HCT116 (cell line): ENCODE results near the gene PPP4R2. TPM values are rescaled to one million over a fixed set of nuclear protein-coding genes. Genes with fewer than 3 reads are reported as not detected.

Experiments used
- ATAC-seq: fragments of 200-7000 bp; cut with Tn5 transposase; 2 replicates; pipeline ENCODE4 v1.9.1; 2020; ENCODE audit warnings: mild to moderate bottlenecking, moderate library complexity
- BruUV-seq: library from RNA; stranded (reverse); fragments of 400-500 nt; replicated peaks from 2 replicates; lab custom pipeline; 2021; lab: Mats Ljungman, UMichigan
- CTCF ChIA-PET: fragments of 300-600 bp; sonication (Branson Sonifier 250); formaldehyde crosslinking; loops from one replicate; lab custom pipeline; 2021; ENCODE audit warnings: antibody characterized with exemption; lab: Charles Lee
- POLR2A ChIA-PET: fragments of 300-600, 350-600 bp; sonication (Branson Sonifier 250); formaldehyde crosslinking; loops from one replicate; lab custom pipeline; 2021; ENCODE audit warnings: antibody characterized with exemption; lab: Charles Lee
- RAD21 ChIA-PET, 2 experiments: fragments of 300-600 bp; sonication (Branson Sonifier 250); formaldehyde crosslinking; loops; one replicate each; lab custom pipeline; 2023; ENCODE audit warnings: low total read pairs in 2 of 2; ENCODE audit not compliant: uncharacterized antibody in 2 of 2, unreplicated experiment in 2 of 2, low non-redundant PET in 1 of 2; lab: Charles Lee
- DNase-seq: peaks from one replicate; pipeline ENCODE4 v3.0.0-alpha.2; 2010; ENCODE audit warnings: low read depth, low spot score
- H2AFZ ChIP-seq: fragments of 200-600 bp; shearing (Covaris generic), sonication (generic); 2 replicates; pipeline ENCODE4 v1.6.1; 2017; ENCODE audit warnings: low read depth, mixed run types, mixed read lengths, antibody characterized with exemption, low read length; ENCODE audit not compliant: poor library complexity, severe bottlenecking
- H3K27ac ChIP-seq: 2 replicates; pipeline ENCODE4 v1.5.1; 2012; ENCODE audit warnings: low read depth, low read length
- H3K27me3 ChIP-seq: fragments of 200-600 bp; sonication (generic); 2 replicates; pipeline ENCODE4 v1.6.1; 2016; ENCODE audit warnings: mixed run types, low read length, mixed read lengths; ENCODE audit not compliant: insufficient read depth
- H3K36me3 ChIP-seq, 2 experiments: fragments of 200-500 bp in 1 of 2; fragments of 200-600 bp in 1 of 2; sonication (Bioruptor generic) in 1 of 2; sonication (generic) in 1 of 2; 2 replicates each; pipeline versions ENCODE4 v1.5.1 to v1.6.1; 2014 to 2016; ENCODE audit warnings: low read length in 2 of 2, inconsistent platforms in 1 of 2, mixed read lengths in 1 of 2, mixed run types in 1 of 2; ENCODE audit not compliant: insufficient read depth in 2 of 2, control insufficient read depth in 1 of 2
- H3K4me1 ChIP-seq, 2 experiments: fragments of 200-600 bp in 1 of 2; sonication (generic) in 1 of 2; 2 replicates each; pipeline versions ENCODE4 v1.5.1 to v1.6.1; 2012 to 2017; ENCODE audit warnings: low read length in 2 of 2, inconsistent platforms in 1 of 2, mild to moderate bottlenecking in 1 of 2, mixed read lengths in 1 of 2, mixed run types in 1 of 2, moderate library complexity in 1 of 2; ENCODE audit not compliant: insufficient read depth in 2 of 2, control insufficient read depth in 1 of 2
- H3K4me2 ChIP-seq: fragments of 200-600 bp; sonication (generic); 2 replicates; pipeline ENCODE4 v1.6.1; 2017; ENCODE audit warnings: mixed run types, low read length, mixed read lengths
- H3K4me3 ChIP-seq, 2 experiments: fragments of 200-600 bp in 1 of 2; sonication (generic) in 1 of 2; replicated peaks in 1 of 2; 2 replicates each; pipeline ENCODE4 v1.5.1; 2011 to 2016; ENCODE audit warnings: low read length in 2 of 2, control low read depth in 1 of 2, low read depth in 1 of 2, mild to moderate bottlenecking in 1 of 2, mixed read lengths in 1 of 2, mixed run types in 1 of 2
- H3K79me2 ChIP-seq: fragments of 200-600 bp; sonication (generic); 2 replicates; pipeline ENCODE4 v1.6.1; 2017; ENCODE audit warnings: mild to moderate bottlenecking, mixed run types, low read length, moderate library complexity, mixed read lengths; ENCODE audit not compliant: insufficient read depth
- H3K9ac ChIP-seq: fragments of 200-600 bp; sonication (generic); 2 replicates; pipeline ENCODE4 v1.6.1; 2016; ENCODE audit warnings: low read length, mixed read lengths
- H3K9me2 ChIP-seq: fragments of 200-600 bp; sonication (generic), shearing (Covaris generic); 2 replicates; pipeline ENCODE4 v1.6.1; 2017; ENCODE audit warnings: mixed run types, mild to moderate bottlenecking, moderate library complexity; ENCODE audit not compliant: insufficient read depth
- H3K9me3 ChIP-seq, 2 experiments: fragments of 200-500 bp in 1 of 2; fragments of 200-600 bp in 1 of 2; sonication (Bioruptor generic) in 1 of 2; sonication (generic) in 1 of 2; 2 replicates each; pipeline ENCODE4 v1.6.1; 2014 to 2017; ENCODE audit warnings: low read length in 2 of 2, mixed read lengths in 2 of 2, inconsistent platforms in 1 of 2, low read depth in 1 of 2, mild to moderate bottlenecking in 1 of 2, mixed run types in 1 of 2, moderate library complexity in 1 of 2; ENCODE audit not compliant: control insufficient read depth in 1 of 2, insufficient read depth in 1 of 2
- H4K20me1 ChIP-seq: fragments of 200-600 bp; sonication (generic), shearing (Covaris generic); 2 replicates; pipeline ENCODE4 v1.6.1; 2017; ENCODE audit warnings: mixed run types, mild to moderate bottlenecking, moderate library complexity; ENCODE audit not compliant: insufficient read depth
- POLR2A ChIP-seq: IDR thresholded peaks from 2 replicates; pipeline ENCODE4 v1.7.0; 2011; ENCODE audit warnings: borderline replicate concordance; ENCODE audit not compliant: insufficient read depth, insufficient read length; ENCODE audit errors: extremely low read depth
- SIN3A ChIP-seq: IDR thresholded peaks from 2 replicates; pipeline ENCODE4 v1.6.1; 2012; ENCODE audit warnings: low read depth
- ZBTB33 ChIP-seq: IDR thresholded peaks from 2 replicates; pipeline ENCODE4 v1.6.1; 2011; ENCODE audit warnings: mild to moderate bottlenecking, low read length, moderate library complexity; ENCODE audit not compliant: insufficient replicate concordance; ENCODE audit errors: extremely low read depth
- intact Hi-C: fragments of 100-400 bp; cut with micrococcal nuclease; formaldehyde crosslinking; loops from 2 replicates; pipeline ENCODE4 v1.10.0; 2022
- total RNA-seq: library from RNA; stranded (reverse); gene quantifications from one replicate; pipeline ENCODE4 v1.2.1, GENCODE V29; 2021; ENCODE audit not compliant: unreplicated experiment

PPP4R2 gene
- total RNA-seq, 1 experiment from 2014 or later, result 72.5 TPM

DNA sequence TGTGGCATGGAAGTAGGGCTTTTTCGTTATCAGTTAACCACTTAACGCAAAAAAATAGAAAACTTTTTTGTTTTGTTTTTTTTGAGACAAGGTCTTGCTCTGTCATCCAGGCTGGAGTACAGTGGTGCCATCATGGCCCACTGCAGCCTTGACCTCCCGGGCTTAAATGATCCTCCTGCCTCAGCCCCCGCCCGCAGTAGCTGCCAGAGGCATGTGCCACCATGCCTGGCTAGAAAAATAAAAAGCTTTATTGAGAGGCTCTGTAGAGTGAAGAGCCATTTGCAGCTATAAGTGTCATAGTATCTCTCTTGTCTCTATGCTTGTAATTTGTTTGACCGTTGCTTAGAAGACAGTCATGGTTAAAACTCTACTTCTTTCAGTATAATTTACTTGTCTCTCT is 13.5 kb downstream of the PPP4R2 start:
- no peaks in the 10 kb centered on the region for H3K4me1 ChIP-seq
- intact Hi-C loops, result no loop called here
- POLR2A ChIA-PET, result no interaction called here
- RAD21 ChIA-PET, result no interaction called here
- no peak overlapping the region for H3K9ac ChIP-seq
- no TSS peak for BruUV-seq
- H3K4me2 ChIP-seq, result no peak overlapping the region
- no peak overlapping the region for H2AFZ ChIP-seq
- DNase-seq, result no peak
- no peak overlapping the region for H3K4me3 ChIP-seq
- CTCF ChIA-PET, result no interaction called here
- H3K9me3 ChIP-seq, result no peaks in the 10 kb centered on the region
- peaks cover 9 to 13% of the 10 kb centered on the region in 2 experiments for H3K36me3 ChIP-seq
- H3K9me2 ChIP-seq, result no peaks in the 10 kb centered on the region
- peaks cover 100% of the 10 kb centered on the region for H3K79me2 ChIP-seq
- no peak for TF ChIP-seq ZBTB33
- no peak for TF ChIP-seq POLR2A
- TF ChIP-seq SIN3A, result no peak
- H4K20me1 ChIP-seq, result peaks cover 50% of the 10 kb centered on the region; the same call in 1 of the 2 replicates
- ATAC-seq, result no peak
- H3K27ac ChIP-seq, result no peak overlapping the region
- no peaks in the 10 kb centered on the region for H3K27me3 ChIP-seq

DNA sequence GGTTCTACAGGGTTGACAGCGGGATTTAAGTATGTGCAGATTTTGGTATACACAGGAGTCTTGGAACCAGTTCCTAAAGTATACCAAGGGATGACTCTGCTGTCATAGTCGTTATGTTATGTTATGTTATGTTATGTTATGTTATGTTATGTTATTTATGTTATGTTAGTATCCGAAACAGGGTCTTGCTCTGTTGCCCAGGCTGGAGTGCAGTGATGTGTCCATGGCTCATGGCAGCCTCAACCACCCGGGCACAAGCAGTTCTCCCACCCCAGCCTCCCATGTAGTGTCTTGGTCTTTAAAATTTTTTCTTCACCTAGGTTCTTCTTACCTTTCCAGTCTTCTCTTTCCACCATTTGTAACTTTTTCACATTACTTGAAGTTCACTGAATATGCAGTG is 21.7 kb downstream of the PPP4R2 start:
- intact Hi-C loops, result no loop called here
- Histone ChIP-seq H3K9me3 (no peaks in the 10 kb centered on the region), H2AFZ (no peak overlapping the region), H3K9ac (no peak overlapping the region), H3K36me3 (peaks cover 0 to 4% of the 10 kb centered on the region in 2 experiments; a peak in 1 of 4 replicates), H3K27me3 (no peaks in the 10 kb centered on the region), H3K4me3 (no peak overlapping the region), H3K79me2 (peaks cover 100% of the 10 kb centered on the region), H4K20me1 (peaks cover 23% of the 10 kb centered on the region), H3K27ac (no peak overlapping the region), H3K4me1 (peaks cover 1 to 4% of the 10 kb centered on the region in 2 experiments; a peak in 2 of 4 replicates), H3K4me2 (no peak overlapping the region), H3K9me2 (no peaks in the 10 kb centered on the region)
- no peak for TF ChIP-seq ZBTB33
- DNase-seq (no peak), ATAC-seq (no peak)
- no TSS peak for BruUV-seq
- ChIA-PET RAD21 (no interaction called here), CTCF (no interaction called here), POLR2A (no interaction called here)
